Measurements from ENCODE around the gene PDE1C. TPM values are rescaled to one million over a fixed set of nuclear protein-coding genes. Genes with fewer than 3 reads are reported as not detected.

The PDE1C gene
- total and polyA plus RNA-seq, 2 of the 4 experiments (the other 2 are of a cell fraction), result 14.2 to 61.5 TPM

DNA sequence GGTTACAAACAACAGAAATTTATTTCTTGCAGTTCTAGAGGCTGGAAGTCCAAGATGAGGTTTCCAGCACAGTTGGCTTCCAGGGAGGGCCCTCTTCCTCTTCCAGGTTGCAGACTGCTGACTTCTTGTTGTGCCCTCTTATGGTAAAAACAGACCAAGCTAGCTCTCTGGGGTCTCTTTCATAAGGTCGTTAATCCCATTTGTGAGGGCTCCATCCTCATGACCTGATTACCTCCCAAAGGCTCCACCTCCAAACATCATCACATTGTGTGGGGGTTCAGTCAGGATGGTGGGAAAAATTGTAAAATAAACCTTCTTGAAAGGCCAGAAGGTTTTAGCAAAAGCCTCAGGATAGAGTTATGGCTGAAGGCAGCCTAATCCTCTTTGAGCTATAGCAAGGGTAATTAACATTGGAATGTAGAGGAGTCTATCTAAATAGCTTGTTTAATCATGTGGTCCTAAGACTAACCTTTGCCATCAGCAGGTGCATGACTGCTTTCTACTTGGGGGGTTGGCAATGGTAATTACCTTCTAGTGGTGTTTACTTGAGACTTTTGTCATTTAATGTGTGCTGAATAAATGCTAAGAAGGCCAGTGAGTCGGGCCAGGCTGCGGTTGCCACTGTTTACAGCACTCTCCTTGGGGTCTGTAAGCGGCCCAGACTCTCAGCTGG is 302.4 kb downstream of the PDE1C start:
- Histone ChIP-seq H2BK120ac (ENCODE audit: low read depth, low read length) (no peak overlapping the region), H2BK5ac (ENCODE audit: low read depth, low read length, poor library complexity, severe bottlenecking) (no peak overlapping the region), H3K14ac (replicated peaks; ENCODE audit: low read depth, low read length) (no peak overlapping the region), H3K9me3 (ENCODE audit: control insufficient read depth, insufficient read depth, low read length) (no peaks in the 10 kb centered on the region), H3K18ac (ENCODE audit: low read depth, low read length) (no peak overlapping the region), H3K4me1 (ENCODE audit: control insufficient read depth, insufficient read depth, low read length) (no peaks in the 10 kb centered on the region; the same call in 1 of the 2 replicates), H2BK20ac (ENCODE audit: low read depth, low read length) (no peak overlapping the region), H4K20me1 (ENCODE audit: insufficient read depth, low read length) (no peaks in the 10 kb centered on the region), H3K9ac (ENCODE audit: low read depth, low read length) (no peak overlapping the region), H3K27ac (ENCODE audit: insufficient read depth, low read length) (no peak overlapping the region), H2AFZ (replicated peaks; ENCODE audit: low read length, poor library complexity) (no peak overlapping the region), H3K4me2 (ENCODE audit: low read depth, low read length) (no peak overlapping the region), H2BK15ac (ENCODE audit: low read depth, low read length) (no peak overlapping the region), H2AK9ac (replicated peaks; ENCODE audit: low read depth, low read length, poor library complexity) (no peak overlapping the region), H3K27me3 (ENCODE audit: control insufficient read depth, insufficient read depth, low read length) (no peaks in the 10 kb centered on the region), H4K8ac (ENCODE audit: low read depth in 2 of 2, low read length in 2 of 2) (no peak overlapping the region), H3K56ac (ENCODE audit: extremely low read depth, insufficient read depth, low read length) (no peak overlapping the region), H3K4me3 (ENCODE audit: insufficient read depth, low read depth, low read length) (no peak overlapping the region), H3K9me1 (ENCODE audit: insufficient read depth, low read length) (no peaks in the 10 kb centered on the region), H4K5ac (ENCODE audit: low read depth, low read length) (no peak overlapping the region), H4K91ac (ENCODE audit: insufficient read depth, low read depth, low read length) (no peak overlapping the region), H3K23ac (ENCODE audit: low read depth, low read length) (no peak overlapping the region), H3K79me1 (ENCODE audit: low read depth in 1 of 2, low read length in 2 of 2) (no peaks in the 10 kb centered on the region), H3K36me3 (ENCODE audit: control insufficient read depth, insufficient read depth, low read length) (no peaks in the 10 kb centered on the region), H2AK5ac (ENCODE audit: low read depth, low read length) (no peak overlapping the region), H3K4ac (ENCODE audit: low read depth, low read length) (no peak overlapping the region)
- no CpG with 5 or more reads among the region's 4 CpGs for WGBS, 2 experiments (ENCODE audit: extremely low coverage in 2 of 2, insufficient read length in 1 of 2)
- BruUV-seq (replicated peaks), result no TSS peak
- intact Hi-C loops (cut with micrococcal nuclease), result loop anchor here (5.0 kb wide), 1 partner anchor 79 kb away; no protein-coding TSS in a partner anchor
- DNase-seq, result no peak
- CTCF ChIA-PET, result no interaction called here
- ATAC-seq (ENCODE audit: low read depth), result no peak
- dilution Hi-C loops (cut with HindIII; ENCODE audit: low sequenced_read_pairs, unreplicated experiment), result no loop called here
- TF ChIP-seq MAFK (IDR thresholded peaks at IDR 0.05; ENCODE audit: low read depth, low read length) (no peak), RCOR1 (IDR thresholded peaks at IDR 0.05; ENCODE audit: insufficient replicate concordance, low read length) (no peak), RAD21 (IDR thresholded peaks at IDR 0.05; ENCODE audit: low read length) (no peak), FOS (IDR thresholded peaks at IDR 0.05; ENCODE audit: low read depth, low read length) (no peak), BHLHE40 (IDR thresholded peaks at IDR 0.05; ENCODE audit: low read depth, low read length) (no peak), CHD1 (IDR thresholded peaks at IDR 0.05; ENCODE audit: low read depth, low read length) (no peak)
- TF ChIP-seq, protein P1, sequence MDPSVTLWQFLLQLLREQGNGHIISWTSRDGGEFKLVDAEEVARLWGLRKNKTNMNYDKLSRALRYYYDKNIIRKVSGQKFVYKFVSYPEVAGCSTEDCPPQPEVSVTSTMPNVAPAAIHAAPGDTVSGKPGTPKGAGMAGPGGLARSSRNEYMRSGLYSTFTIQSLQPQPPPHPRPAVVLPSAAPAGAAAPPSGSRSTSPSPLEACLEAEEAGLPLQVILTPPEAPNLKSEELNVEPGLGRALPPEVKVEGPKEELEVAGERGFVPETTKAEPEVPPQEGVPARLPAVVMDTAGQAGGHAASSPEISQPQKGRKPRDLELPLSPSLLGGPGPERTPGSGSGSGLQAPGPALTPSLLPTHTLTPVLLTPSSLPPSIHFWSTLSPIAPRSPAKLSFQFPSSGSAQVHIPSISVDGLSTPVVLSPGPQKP (IDR thresholded peaks at IDR 0.05; ENCODE audit: borderline replicate concordance, low read depth, low read length), result no peak
- TF ChIP-seq, protein P2, sequence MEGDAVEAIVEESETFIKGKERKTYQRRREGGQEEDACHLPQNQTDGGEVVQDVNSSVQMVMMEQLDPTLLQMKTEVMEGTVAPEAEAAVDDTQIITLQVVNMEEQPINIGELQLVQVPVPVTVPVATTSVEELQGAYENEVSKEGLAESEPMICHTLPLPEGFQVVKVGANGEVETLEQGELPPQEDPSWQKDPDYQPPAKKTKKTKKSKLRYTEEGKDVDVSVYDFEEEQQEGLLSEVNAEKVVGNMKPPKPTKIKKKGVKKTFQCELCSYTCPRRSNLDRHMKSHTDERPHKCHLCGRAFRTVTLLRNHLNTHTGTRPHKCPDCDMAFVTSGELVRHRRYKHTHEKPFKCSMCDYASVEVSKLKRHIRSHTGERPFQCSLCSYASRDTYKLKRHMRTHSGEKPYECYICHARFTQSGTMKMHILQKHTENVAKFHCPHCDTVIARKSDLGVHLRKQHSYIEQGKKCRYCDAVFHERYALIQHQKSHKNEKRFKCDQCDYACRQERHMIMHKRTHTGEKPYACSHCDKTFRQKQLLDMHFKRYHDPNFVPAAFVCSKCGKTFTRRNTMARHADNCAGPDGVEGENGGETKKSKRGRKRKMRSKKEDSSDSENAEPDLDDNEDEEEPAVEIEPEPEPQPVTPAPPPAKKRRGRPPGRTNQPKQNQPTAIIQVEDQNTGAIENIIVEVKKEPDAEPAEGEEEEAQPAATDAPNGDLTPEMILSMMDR (conservative IDR thresholded peaks at IDR 0.05; ENCODE audit: low read depth, low read length), result no peak
- POLR2A ChIA-PET (ENCODE audit: unreplicated experiment), result no interaction called here
- in situ Hi-C loops (cut with MboI; ENCODE audit: low sequenced_read_pairs), result no loop called here

All from IMR-90 (cell line).